H1 (cell line): ENCODE measurements around the gene SPTAN1. TPM values are rescaled to one million over a fixed set of nuclear protein-coding genes. Genes with fewer than 3 reads are reported as not detected.
"Not testable (repeated sequence)": the region's sequence is repeated elsewhere in the genome, so short reads cannot be mapped to it uniquely, and the experiment has no call there.

ENCODE experiments used
- CTCF ChIA-PET: fragments of 300-600 bp; sonication (Branson Sonifier 250); formaldehyde crosslinking; loops from one replicate; lab custom pipeline; 2021; ENCODE audit not compliant: partially characterized antibody; lab: Charles Lee
- POLR2A ChIA-PET: fragments of 300-600 bp; sonication (Branson Sonifier 250); formaldehyde crosslinking; loops from one replicate; lab custom pipeline; 2021; ENCODE audit warnings: inconsistent platforms; ENCODE audit not compliant: partially characterized antibody; lab: Charles Lee
- DNase-seq, 2 experiments: peaks; one replicate each; pipeline versions ENCODE4 v3.0.0 to v3.0.0-alpha.2; 2010 to 2022; ENCODE audit warnings: low spot score in 2 of 2, low read depth in 1 of 2, mixed read lengths in 1 of 2
- FAIRE-seq: peaks from 2 replicates; lab custom pipeline; 2011; peaks lifted over from hg19 to GRCh38; lab: Jason Lieb, UNC
- H2AFZ ChIP-seq: 2 replicates; pipeline ENCODE4 v1.8.1; 2012; ENCODE audit warnings: low read length, inconsistent platforms
- H2AK5ac ChIP-seq: 2 replicates; pipeline ENCODE4 v1.6.1; 2013; ENCODE audit warnings: low read depth, low read length
- H2BK120ac ChIP-seq: replicated peaks from 2 replicates; pipeline ENCODE3; 2013; ENCODE audit warnings: low read depth, low read length, inconsistent platforms
- H2BK12ac ChIP-seq: 2 replicates; pipeline ENCODE4 v1.6.1; 2013; ENCODE audit warnings: low read depth, low read length
- H2BK15ac ChIP-seq: 2 replicates; pipeline ENCODE4 v1.6.1; 2013; ENCODE audit warnings: low read length
- H2BK20ac ChIP-seq: 2 replicates; pipeline ENCODE4 v1.6.1; 2013; ENCODE audit warnings: low read length
- H2BK5ac ChIP-seq: 2 replicates; pipeline ENCODE4 v1.6.1; 2013; ENCODE audit warnings: low read depth, low read length
- H3K14ac ChIP-seq: 2 replicates; pipeline ENCODE4 v1.6.1; 2013; ENCODE audit warnings: inconsistent platforms; ENCODE audit not compliant: insufficient read length
- H3K18ac ChIP-seq: 2 replicates; pipeline ENCODE4 v1.6.1; 2013; ENCODE audit warnings: low read length; ENCODE audit errors: extremely low read depth
- H3K23ac ChIP-seq: 2 replicates; pipeline ENCODE4 v1.6.1; 2013; ENCODE audit warnings: inconsistent platforms; ENCODE audit not compliant: insufficient read length
- H3K23me2 ChIP-seq: 2 replicates; pipeline ENCODE4 v1.6.1; 2013; ENCODE audit warnings: low read depth, low read length
- H3K27ac ChIP-seq: 2 replicates; pipeline ENCODE4 v1.6.1; 2011; ENCODE audit warnings: low read depth, low read length, inconsistent platforms
- H3K27me3 ChIP-seq, 4 experiments: replicated peaks in 1 of 4; 1 replicate in 1 of 4; 2 replicates in 3 of 4; pipeline versions ENCODE4 v1.6.1 to v1.8.1; 2011 to 2013; ENCODE audit warnings: low read length in 3 of 4, mild to moderate bottlenecking in 3 of 4, inconsistent platforms in 2 of 4, mixed read lengths in 2 of 4, moderate library complexity in 1 of 4; ENCODE audit not compliant: control insufficient read depth in 3 of 4, insufficient read depth in 3 of 4; ENCODE audit errors: extremely low read depth in 1 of 4
- H3K36me3 ChIP-seq, 4 experiments: 2 replicates each; pipeline versions ENCODE4 v1.6.1 to v1.8.1; 2011 to 2013; ENCODE audit warnings: mild to moderate bottlenecking in 4 of 4, low read length in 3 of 4, moderate library complexity in 2 of 4, control low read depth in 1 of 4, inconsistent platforms in 1 of 4; ENCODE audit not compliant: insufficient read depth in 4 of 4, control insufficient read depth in 2 of 4
- H3K4ac ChIP-seq: replicated peaks from 2 replicates; pipeline ENCODE3; 2013; ENCODE audit warnings: low read length, low read depth, mixed read lengths, inconsistent platforms; ENCODE audit not compliant: insufficient read length
- H3K4me1 ChIP-seq, 4 experiments: replicated peaks in 1 of 4; 1 replicate in 1 of 4; 2 replicates in 3 of 4; pipeline versions ENCODE4 v1.6.1 to v1.8.1; 2011 to 2013; ENCODE audit warnings: low read length in 3 of 4, inconsistent platforms in 2 of 4, mixed read lengths in 1 of 4; ENCODE audit not compliant: insufficient read depth in 4 of 4, control insufficient read depth in 3 of 4
- H3K4me2 ChIP-seq, 2 experiments: 2 replicates each; pipeline versions ENCODE4 v1.6.1 to v1.8.1; 2011 to 2013; ENCODE audit warnings: low read depth in 2 of 2, low read length in 2 of 2, control low read depth in 1 of 2, inconsistent platforms in 1 of 2, mild to moderate bottlenecking in 1 of 2; ENCODE audit not compliant: insufficient read depth in 1 of 2
- H3K4me3 ChIP-seq, 4 experiments: fragments of 200-600, 300-600 bp in 1 of 4; sonication (generic), shearing (Covaris generic), sonication (Bioruptor Twin) in 1 of 4; 2 replicates each; pipeline versions ENCODE4 v1.5.1 to v1.8.1; 2011 to 2016; ENCODE audit warnings: low read length in 4 of 4, low read depth in 3 of 4, control low read depth in 2 of 4, inconsistent platforms in 2 of 4, mild to moderate bottlenecking in 2 of 4, mixed read lengths in 1 of 4, moderate library complexity in 1 of 4; ENCODE audit not compliant: insufficient read depth in 2 of 4; ENCODE audit errors: extremely low read depth in 1 of 4
- H3K56ac ChIP-seq: replicated peaks from 2 replicates; pipeline ENCODE3; 2013; ENCODE audit warnings: low read depth, mild to moderate bottlenecking, mixed read lengths, low read length, inconsistent platforms; ENCODE audit not compliant: insufficient read length
- H3K79me1 ChIP-seq: 2 replicates; pipeline ENCODE4 v1.6.1; 2013; ENCODE audit warnings: low read depth, low read length, control low read depth
- H3K79me2 ChIP-seq, 2 experiments: 2 replicates each; pipeline versions ENCODE4 v1.6.1 to v1.8.1; 2012 to 2013; ENCODE audit warnings: low read length in 2 of 2, mild to moderate bottlenecking in 2 of 2, inconsistent platforms in 1 of 2; ENCODE audit not compliant: insufficient read depth in 2 of 2, control insufficient read depth in 1 of 2
- H3K9ac ChIP-seq, 4 experiments: replicated peaks in 1 of 4; 1 replicate in 1 of 4; 2 replicates in 3 of 4; pipeline versions ENCODE4 v1.6.1 to v1.8.1; 2011 to 2013; ENCODE audit warnings: low read depth in 3 of 4, low read length in 3 of 4, control low read depth in 2 of 4, mild to moderate bottlenecking in 2 of 4, moderate library complexity in 2 of 4, inconsistent platforms in 1 of 4; ENCODE audit errors: extremely low read depth in 1 of 4
- H3K9me3 ChIP-seq, 2 experiments: 2 replicates each; pipeline versions ENCODE4 v1.6.1 to v1.8.1; 2012 to 2013; ENCODE audit warnings: mild to moderate bottlenecking in 2 of 2, moderate library complexity in 2 of 2, control low read depth in 1 of 2, inconsistent platforms in 1 of 2, low read depth in 1 of 2, low read length in 1 of 2, mixed read lengths in 1 of 2; ENCODE audit not compliant: insufficient read depth in 2 of 2
- H4K20me1 ChIP-seq, 2 experiments: replicated peaks in 1 of 2; 2 replicates each; pipeline versions ENCODE3 to v1.8.1; 2011 to 2013; ENCODE audit warnings: inconsistent platforms in 2 of 2, low read length in 2 of 2, mild to moderate bottlenecking in 1 of 2; ENCODE audit not compliant: insufficient read depth in 2 of 2, control insufficient read depth in 1 of 2
- H4K5ac ChIP-seq: 2 replicates; pipeline ENCODE4 v1.6.1; 2013; ENCODE audit warnings: low read length, low read depth, mixed read lengths, inconsistent platforms; ENCODE audit not compliant: insufficient read length
- H4K8ac ChIP-seq: 2 replicates; pipeline ENCODE4 v1.8.0; 2013; ENCODE audit warnings: mild to moderate bottlenecking, moderate library complexity, low read length, inconsistent platforms; ENCODE audit not compliant: insufficient read depth; ENCODE audit errors: extremely low read depth
- H4K91ac ChIP-seq: replicated peaks from 2 replicates; pipeline ENCODE3; 2013; ENCODE audit warnings: low read length, mixed read lengths, inconsistent platforms; ENCODE audit not compliant: insufficient read length
- WGBS, 2 experiments: shearing (Covaris generic) in 1 of 2; methylation state at CpG; one replicate each; pipeline versions ENCODE4 v1.1.6 to v1.1.7; 2013 to 2015; ENCODE audit warnings: low lambda C conversion rate in 2 of 2, mixed read lengths in 2 of 2, inconsistent platforms in 1 of 2, low coverage in 1 of 2, missing lambda C conversion rate in 1 of 2; ENCODE audit not compliant: insufficient replicate concordance in 2 of 2, insufficient coverage in 1 of 2, insufficient read length in 1 of 2; ENCODE audit errors: extremely low coverage in 1 of 2, missing lambda C conversion rate in 1 of 2; 5-methylcytosine and 5-hydroxymethylcytosine counted together
- polyA plus RNA-seq, 7 experiments: library from polyadenylated mRNA; depleted of rRNA in 3 of 7; stranded (reverse) in 5 of 7; unstranded in 2 of 7; fragments of >200 nt in 5 of 7; fragments of 200-250 nt in 2 of 7; gene quantifications; 1 replicate in 5 of 7; 2 replicates in 1 of 7; 4 replicates in 1 of 7; pipeline versions ENCODE4 v1.2.1 to v1.2.3, GENCODE V29; 2011 to 2013; ENCODE audit warnings: missing spikeins in 2 of 7, mixed read lengths in 2 of 7
- total RNA-seq: library from RNA; stranded (reverse); fragmentation: NEBNext Ultra II Directional; extraction: Animal tissue kit (Norgen Biotek cat#: 25700); gene quantifications from 2 replicates; pipeline ENCODE4 v1.2.1, GENCODE V29; 2021

The SPTAN1 gene
- total and polyA plus RNA-seq, 2 of the 8 experiments (the other 6 are each of a cell fraction or from before 2014, with no cell fraction given), result 182 to 216 TPM

GRCh38 chr9:128666481-128666941 lies 114.1 kb downstream of the SPTAN1 start:
- H4K20me1 ChIP-seq, H3K4me2 ChIP-seq, H3K23me2 ChIP-seq, H3K14ac ChIP-seq, H2BK15ac ChIP-seq, H3K79me1 ChIP-seq, FAIRE-seq, H3K23ac ChIP-seq, H2BK12ac ChIP-seq, H3K9ac ChIP-seq, H3K27me3 ChIP-seq, H3K56ac ChIP-seq, H4K5ac ChIP-seq, H3K4me1 ChIP-seq, H4K91ac ChIP-seq, H2BK20ac ChIP-seq, H3K18ac ChIP-seq, CTCF ChIA-PET, H3K36me3 ChIP-seq, DNase-seq, H4K8ac ChIP-seq, H2BK5ac ChIP-seq, H2AFZ ChIP-seq, H3K9me3 ChIP-seq, H3K27ac ChIP-seq, H2BK120ac ChIP-seq, H3K4me3 ChIP-seq, H2AK5ac ChIP-seq, H3K4ac ChIP-seq, H3K79me2 ChIP-seq: not testable (repeated sequence)
- POLR2A ChIA-PET, result interaction anchor here (1.2 to 43.1 kb wide), 2 partner anchors 11 to 29 kb away, joined by 3 to 1197 read pairs; partner anchors contain the start of genes PKN3 and SET
- WGBS, 2 experiments, result 93% methylated on average over 8 of the region's 8 CpGs; no CpG with 5 or more reads in 1 of the 2 experiments
